Nephron (organoid): Measurements from ENCODE around the gene KRT17.
"Not testable (repeated sequence)": the region's sequence is repeated elsewhere in the genome, so short reads cannot be mapped to it uniquely, and the experiment has no call there.

Source experiments
- H3K27ac Mint-ChIP-seq, 3 experiments: 2 replicates each; pipeline ENCODE4 v1.8.0; 2020; ENCODE audit warnings: mixed read lengths in 3 of 3, mild to moderate bottlenecking in 2 of 3, moderate library complexity in 1 of 3
- H3K27me3 Mint-ChIP-seq: 2 replicates; pipeline ENCODE4 v1.8.0; 2021; ENCODE audit warnings: low read depth, mild to moderate bottlenecking, moderate library complexity, mixed read lengths
- H3K36me3 Mint-ChIP-seq: 2 replicates; pipeline ENCODE4 v1.8.0; 2020; ENCODE audit warnings: low read depth, mixed read lengths
- H3K4me1 Mint-ChIP-seq: 2 replicates; pipeline ENCODE4 v1.8.0; 2020; ENCODE audit warnings: mixed read lengths
- H3K4me3 Mint-ChIP-seq, 3 experiments: 2 replicates each; pipeline ENCODE4 v1.8.0; 2020; ENCODE audit warnings: mild to moderate bottlenecking in 3 of 3, mixed read lengths in 3 of 3, moderate library complexity in 2 of 3
- H3K9me3 Mint-ChIP-seq: 2 replicates; pipeline ENCODE4 v1.8.0; 2020; ENCODE audit warnings: mixed read lengths
- CTCF ChIP-seq, 3 experiments: fragments of 200-600 bp; sonication (generic); IDR thresholded peaks; one replicate each; pipeline ENCODE4 v1.5.0; 2021; ENCODE audit warnings: antibody characterized with exemption in 3 of 3; ENCODE audit not compliant: unreplicated experiment in 3 of 3

The KRT17 gene

GRCh38 chr17:41617136-41617535 lies 7.2 kb downstream of the KRT17 start:
- no peak overlapping the region for H3K4me3 Mint-ChIP-seq
- H3K9me3 Mint-ChIP-seq = no peaks in the 10 kb centered on the region
- H3K36me3 Mint-ChIP-seq = no peaks in the 10 kb centered on the region
- H3K27me3 Mint-ChIP-seq = peaks cover 7% of the 10 kb centered on the region
- peaks cover 24% of the 10 kb centered on the region for H3K4me1 Mint-ChIP-seq
- H3K27ac Mint-ChIP-seq = no peak overlapping the region
- no peak for TF ChIP-seq CTCF (IDR thresholded peaks at IDR 0.05; ENCODE audit: unreplicated experiment in 3 of 3)

GRCh38 chr17:41616486-41616885 lies 7.9 kb downstream of the KRT17 start:
- peaks cover 18% of the 10 kb centered on the region for H3K4me1 Mint-ChIP-seq
- not testable (repeated sequence) for H3K9me3 Mint-ChIP-seq, H3K27me3 Mint-ChIP-seq, H3K36me3 Mint-ChIP-seq, H3K4me3 Mint-ChIP-seq, H3K27ac Mint-ChIP-seq

- H3K9me3 Mint-ChIP-seq = no peaks in the 10 kb centered on the region
- H3K4me1 Mint-ChIP-seq = peaks cover 8% of the 10 kb centered on the region
- TF ChIP-seq CTCF (IDR thresholded peaks at IDR 0.05; ENCODE audit: unreplicated experiment in 3 of 3) = no peak
- no peak overlapping the region for H3K4me3 Mint-ChIP-seq
- no peaks in the 10 kb centered on the region for H3K36me3 Mint-ChIP-seq
- peaks cover 7% of the 10 kb centered on the region for H3K27me3 Mint-ChIP-seq
- no peak overlapping the region for H3K27ac Mint-ChIP-seq
Measured at GRCh38 chr17:41615454-41615853, 8.9 kb downstream of the KRT17 start.

GRCh38 chr17:41614767-41615166 lies 9.6 kb downstream of the KRT17 start:
- H3K27me3 Mint-ChIP-seq, H3K9me3 Mint-ChIP-seq, H3K4me3 Mint-ChIP-seq, H3K4me1 Mint-ChIP-seq, H3K27ac Mint-ChIP-seq, H3K36me3 Mint-ChIP-seq: not testable (repeated sequence)

GRCh38 chr17:41614098-41614497 lies 10.3 kb downstream of the KRT17 start:
- no peaks in the 10 kb centered on the region for H3K4me1 Mint-ChIP-seq
- no peak for TF ChIP-seq CTCF (IDR thresholded peaks at IDR 0.05; ENCODE audit: unreplicated experiment in 3 of 3)
- H3K9me3 Mint-ChIP-seq = no peaks in the 10 kb centered on the region
- H3K27me3 Mint-ChIP-seq = peaks cover 14% of the 10 kb centered on the region
- H3K4me3 Mint-ChIP-seq = no peak overlapping the region
- H3K27ac Mint-ChIP-seq = no peak overlapping the region
- no peaks in the 10 kb centered on the region for H3K36me3 Mint-ChIP-seq

- H3K4me1 Mint-ChIP-seq = no peaks in the 10 kb centered on the region
- no peaks in the 10 kb centered on the region for H3K36me3 Mint-ChIP-seq
- peaks cover 19% of the 10 kb centered on the region for H3K27me3 Mint-ChIP-seq
- no peaks in the 10 kb centered on the region for H3K9me3 Mint-ChIP-seq
- no peak overlapping the region for H3K4me3 Mint-ChIP-seq
- H3K27ac Mint-ChIP-seq = no peak overlapping the region
- no peak for TF ChIP-seq CTCF (IDR thresholded peaks at IDR 0.05; ENCODE audit: unreplicated experiment in 3 of 3)
Measured at GRCh38 chr17:41613277-41614082, 10.9 kb downstream of the KRT17 start.

- not testable (repeated sequence) for H3K9me3 Mint-ChIP-seq, H3K4me3 Mint-ChIP-seq, H3K36me3 Mint-ChIP-seq, H3K27ac Mint-ChIP-seq, H3K4me1 Mint-ChIP-seq
- peaks cover 17% of the 10 kb centered on the region for H3K27me3 Mint-ChIP-seq
Measured at GRCh38 chr17:41612376-41613160, 11.8 kb downstream of the KRT17 start, which contains the start of gene KRT16. KRT16 (minus strand) TSS chr17:41612767; CDS start chr17:41612688, 79 bp downstream.
